T-helper 2 cell treated with Interferon-gamma antibody and Interleukin-4, amounts not matched to agents 100 ng/mL and 5 ng/mL, for 36 hours (primary cell): ENCODE measurements around the gene CIDEB. TPM values are rescaled to one million over a fixed set of nuclear protein-coding genes. Genes with fewer than 3 reads are reported as not detected.

Experiments
- intact Hi-C: fragments of 100-400 bp; cut with micrococcal nuclease; formaldehyde crosslinking; loops from one replicate; pipeline ENCODE4 v1.15.1; 2023
- total RNA-seq: library from RNA; stranded (reverse); gene quantifications from 2 replicates; pipeline ENCODE4 v1.2.3, GENCODE V29; 2022

CIDEB gene
- total RNA-seq, 1 donor from 2014 or later: 29.5 TPM

GRCh38 chr14:24258548-24259265 is 49.1 kb downstream of the CIDEB start:
- intact Hi-C loops: no loop called here

GRCh38 chr14:24258119-24258518 is 49.7 kb downstream of the CIDEB start:
- intact Hi-C loops: no loop called here

GRCh38 chr14:24256960-24257359 is 50.8 kb downstream of the CIDEB start:
- intact Hi-C loops: no loop called here

- intact Hi-C loops: no loop called here
These were observed 51.7 kb downstream of the CIDEB start for GRCh38 chr14:24255931-24256711.

GRCh38 chr14:24255438-24255837 is 52.3 kb downstream of the CIDEB start:
- intact Hi-C loops: no loop called here

Other genes starting within 250 kb of the CIDEB start
- not detected in 2 replicates for gene CPNE6, start 236.4 kb downstream of the CIDEB start, total RNA-seq
- 55.4 and 60.4 TPM in 2 replicates for gene PCK2, start 213.7 kb downstream of the CIDEB start, total RNA-seq
- gene DCAF11, start 193.2 kb downstream of the CIDEB start, total RNA-seq: 81.8 and 84.9 TPM in 2 replicates
- 2.4 and 2.9 TPM in 2 replicates for gene NRL, start 193.0 kb downstream of the CIDEB start, total RNA-seq
- 0.57 and 1.1 TPM in 2 replicates for gene FITM1, start 177.3 kb downstream of the CIDEB start, total RNA-seq
- 517 and 520 TPM in 2 replicates for gene PSME1, start 171.8 kb downstream of the CIDEB start, total RNA-seq
- gene EMC9, start 166.4 kb downstream of the CIDEB start, total RNA-seq: 22.1 and 23.3 TPM in 2 replicates
- 725 and 729 TPM in 2 replicates for gene PSME2, start 161.4 kb downstream of the CIDEB start, total RNA-seq
- gene RNF31, start 160.5 kb downstream of the CIDEB start, total RNA-seq: 128 and 138 TPM in 2 replicates
- gene IRF9, start 146.7 kb downstream of the CIDEB start, total RNA-seq: 264 and 265 TPM in 2 replicates
- gene REC8, start 135.9 kb downstream of the CIDEB start, total RNA-seq: 66.0 and 68.7 TPM in 2 replicates
- 50.2 and 55.0 TPM in 2 replicates for gene IPO4, start 119.2 kb downstream of the CIDEB start, total RNA-seq
- 41.2 and 42.6 TPM in 2 replicates for gene TM9SF1, start 112.5 kb downstream of the CIDEB start, total RNA-seq
- 0.34 and 0.39 TPM in 2 replicates for gene TSSK4, start 102.3 kb downstream of the CIDEB start, total RNA-seq
- gene CHMP4A, start 94.5 kb downstream of the CIDEB start, total RNA-seq: 85.8 and 90.3 TPM in 2 replicates
- 11.1 and 13.8 TPM in 2 replicates for gene MDP1, start 91.9 kb downstream of the CIDEB start, total RNA-seq
- gene NEDD8, start 75.6 kb downstream of the CIDEB start, total RNA-seq: 191 and 199 TPM in 2 replicates
- gene GMPR2, start 75.0 kb downstream of the CIDEB start, total RNA-seq: 59.8 and 60.9 TPM in 2 replicates
- 129 and 136 TPM in 2 replicates for gene TINF2, start 65.4 kb downstream of the CIDEB start, total RNA-seq
- 4.1 and 5.6 TPM in 2 replicates for gene TGM1, start 44.8 kb downstream of the CIDEB start, total RNA-seq
- gene RABGGTA, start 36.4 kb downstream of the CIDEB start, total RNA-seq: 45.9 and 54.4 TPM in 2 replicates
- 20.7 and 29.6 TPM in 2 replicates for gene DHRS1, start 8.2 kb downstream of the CIDEB start, total RNA-seq
- 41.3 and 41.6 TPM in 2 replicates for gene NOP9, start 8.1 kb downstream of the CIDEB start, total RNA-seq
- 16.6 and 17.5 TPM in 2 replicates for gene LTB4R2, start 2.2 kb upstream of the CIDEB start, total RNA-seq
- gene LTB4R, start 3.5 kb upstream of the CIDEB start, total RNA-seq: 19.2 and 23.4 TPM in 2 replicates
- 3.5 and 5.8 TPM in 2 replicates for gene ADCY4, start 27.1 kb upstream of the CIDEB start, total RNA-seq
- 29.7 and 34.6 TPM in 2 replicates for gene RIPK3, start 32.0 kb upstream of the CIDEB start, total RNA-seq
- 0.09 TPM in 1 of 2 replicates, not detected in the other for gene NFATC4, start 60.2 kb upstream of the CIDEB start, total RNA-seq
- 0.14 TPM in 2 replicates for gene NYNRIN, start 91.0 kb upstream of the CIDEB start, total RNA-seq
- 5.0 and 5.5 TPM in 2 replicates for gene CBLN3, start 121.7 kb upstream of the CIDEB start, total RNA-seq
- gene KHNYN, start 122.0 kb upstream of the CIDEB start, total RNA-seq: 76.6 and 79.3 TPM in 2 replicates
- gene SDR39U1, start 134.8 kb upstream of the CIDEB start, total RNA-seq: 48.2 and 56.4 TPM in 2 replicates
- gene CMA1, start 200.3 kb upstream of the CIDEB start, total RNA-seq: not detected in 2 replicates